Ecto neural progenitor cell (in vitro differentiated cells): ENCODE data around the gene LRRC28.
"Not testable (repeated sequence)": the region's sequence is repeated elsewhere in the genome, so short reads cannot be mapped to it uniquely, and the experiment has no call there.

ENCODE experiments used
- DNase-seq: peaks from one replicate; pipeline ENCODE4 v3.0.0-alpha.2; 2018; ENCODE audit warnings: low spot score

LRRC28 gene

DNA sequence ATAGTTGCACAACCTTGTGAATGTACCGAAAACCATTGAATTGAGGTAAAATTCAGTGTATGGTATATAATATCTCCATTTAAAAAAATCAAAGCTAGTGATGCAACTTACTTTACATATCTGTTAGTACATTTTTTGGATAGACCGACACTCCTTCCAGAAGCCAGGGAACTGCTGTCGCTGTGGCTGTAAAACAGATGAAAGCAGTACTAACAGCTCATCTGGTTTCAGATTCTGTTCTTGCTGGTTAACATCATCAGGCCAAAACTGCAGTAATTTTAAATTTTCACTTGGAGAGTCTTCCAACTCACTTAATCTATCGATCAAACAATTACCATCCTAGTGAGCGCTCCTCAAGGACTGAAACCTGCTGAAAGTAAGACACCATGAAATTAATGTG is 145.1 kb downstream of the LRRC28 start:
- no peak for DNase-seq

DNA sequence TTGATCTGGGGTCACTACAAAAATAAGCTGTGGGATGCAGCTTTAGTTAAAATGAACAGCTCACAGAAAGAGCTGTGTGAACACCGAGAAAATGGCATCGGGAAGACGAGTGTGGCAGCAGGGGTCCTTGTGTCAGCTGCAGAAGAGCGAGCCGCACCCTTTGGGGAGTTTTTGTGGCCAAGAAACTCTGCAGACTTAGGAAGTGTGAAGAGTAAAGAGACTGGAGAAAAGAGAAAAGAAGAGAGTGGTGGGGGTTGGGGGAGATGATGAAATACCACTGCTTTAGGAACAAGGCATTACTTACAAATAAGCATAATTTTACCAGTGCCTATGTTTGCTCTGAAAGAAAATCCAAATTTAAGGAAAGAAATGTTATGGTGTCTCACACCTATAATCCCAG is 147.8 kb downstream of the LRRC28 start:
- DNase-seq: no peak

- no peak for DNase-seq
Observed at GRCh38 chr15:99399618-99400017, 148.3 kb downstream of the LRRC28 start.

DNA sequence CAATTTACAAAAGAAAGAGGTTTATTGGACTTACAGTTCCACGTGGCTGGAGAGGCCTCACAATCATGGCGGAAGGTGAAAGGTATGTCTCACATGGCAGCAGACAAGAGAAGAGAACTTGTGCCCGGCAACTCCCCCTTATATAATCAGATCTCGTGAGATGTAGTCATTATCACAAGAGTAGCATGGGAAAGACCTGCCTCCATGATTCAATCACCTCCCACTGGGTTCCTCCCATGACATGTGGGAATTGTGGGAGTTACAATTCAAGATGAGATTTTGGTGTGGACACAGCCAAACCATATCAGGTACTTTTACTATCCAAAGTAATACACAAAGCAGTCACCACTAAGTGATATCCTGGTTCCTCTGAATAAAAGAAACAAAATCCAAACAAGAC is 149.9 kb downstream of the LRRC28 start:
- DNase-seq: not testable (repeated sequence)

- no peak for DNase-seq
Observed at GRCh38 chr15:99402014-99402729, 150.9 kb downstream of the LRRC28 start.

- no peak for DNase-seq
Observed at GRCh38 chr15:99403597-99403996, 152.3 kb downstream of the LRRC28 start.

- no peak for DNase-seq
Observed at GRCh38 chr15:99404454-99404853, 153.2 kb downstream of the LRRC28 start.

- no peak for DNase-seq
Observed at GRCh38 chr15:99406120-99406519, 154.8 kb downstream of the LRRC28 start.

DNA sequence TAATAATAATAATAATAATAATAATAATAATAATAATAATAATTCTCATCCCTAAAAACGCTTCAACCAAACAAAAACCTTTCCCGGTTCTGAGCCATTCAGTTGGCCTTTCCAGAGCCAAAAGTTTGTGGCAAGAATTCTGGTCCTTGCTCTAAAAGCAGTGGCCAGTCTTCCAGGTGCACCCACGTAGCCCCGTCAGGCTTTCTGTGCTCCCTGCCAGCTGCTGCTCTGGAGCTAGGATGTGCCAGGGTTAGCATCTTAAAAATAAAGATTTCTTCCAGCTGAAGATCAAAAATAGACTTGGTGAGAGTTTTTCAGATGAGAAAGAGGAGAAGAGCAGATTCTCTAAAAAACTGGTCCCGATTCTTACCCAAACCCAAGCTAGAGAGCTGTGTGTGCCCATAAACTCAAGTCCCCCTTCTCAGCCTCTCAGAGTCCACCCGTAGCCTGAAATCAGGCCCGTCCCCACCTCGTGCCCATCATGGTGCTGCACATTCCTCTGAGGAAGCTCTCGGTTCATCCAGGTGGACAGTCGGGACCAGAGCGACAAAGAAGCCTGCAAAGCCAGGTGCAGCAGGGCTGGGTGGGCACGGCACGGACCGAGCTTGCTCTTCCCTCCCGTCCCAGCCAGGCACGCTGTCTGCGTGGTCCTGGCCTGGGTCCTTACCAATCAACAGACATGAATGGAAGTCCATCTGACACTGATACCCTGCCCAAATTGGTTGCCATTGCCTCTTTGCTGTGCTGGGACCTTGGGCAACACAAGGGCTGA is 155.6 kb downstream of the LRRC28 start:
- DNase-seq: no peak

- DNase-seq: no peak
Observed at GRCh38 chr15:99407716-99408115, 156.4 kb downstream of the LRRC28 start.

DNA sequence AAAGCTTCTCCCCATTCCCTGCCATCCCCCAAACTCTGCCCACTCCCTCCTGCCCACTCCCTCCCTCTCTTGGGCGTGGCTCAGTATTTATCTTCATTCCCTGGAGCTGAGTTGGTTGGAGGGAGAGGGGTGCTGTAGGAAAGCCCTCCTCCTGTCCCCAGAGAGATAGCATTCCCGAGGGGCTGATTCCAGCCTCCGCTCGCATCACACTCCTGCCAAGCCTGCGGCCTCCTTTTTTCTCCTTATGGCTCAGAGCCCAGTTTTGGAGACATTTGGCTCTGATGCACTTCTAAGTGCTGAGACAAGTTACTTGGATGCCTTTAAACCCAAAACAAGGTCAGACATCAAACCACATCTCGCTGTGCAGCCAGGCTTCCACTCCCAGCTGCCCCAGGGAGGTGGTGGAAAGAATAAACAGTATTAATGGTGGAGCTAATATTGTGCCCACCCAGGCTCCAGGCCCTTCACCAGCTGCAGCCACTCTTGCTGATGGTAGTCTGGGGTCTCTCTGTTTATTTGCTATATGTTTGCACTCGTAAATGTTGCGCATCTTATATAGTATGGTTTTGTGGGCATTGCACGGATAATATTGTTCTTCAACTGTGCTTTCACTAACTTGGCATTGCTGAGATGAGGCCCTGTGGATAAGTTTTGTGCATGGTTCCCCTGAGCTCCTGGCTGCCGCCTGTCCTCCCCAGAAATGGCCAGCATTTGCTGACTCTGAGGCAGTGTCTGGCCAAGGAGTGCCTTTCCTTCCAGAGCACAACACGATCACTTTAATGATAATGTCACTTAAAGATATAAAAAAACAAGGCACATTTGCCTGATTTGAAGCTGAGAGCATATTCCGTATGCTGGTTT is 157.2 kb downstream of the LRRC28 start:
- no peak for DNase-seq

DNA sequence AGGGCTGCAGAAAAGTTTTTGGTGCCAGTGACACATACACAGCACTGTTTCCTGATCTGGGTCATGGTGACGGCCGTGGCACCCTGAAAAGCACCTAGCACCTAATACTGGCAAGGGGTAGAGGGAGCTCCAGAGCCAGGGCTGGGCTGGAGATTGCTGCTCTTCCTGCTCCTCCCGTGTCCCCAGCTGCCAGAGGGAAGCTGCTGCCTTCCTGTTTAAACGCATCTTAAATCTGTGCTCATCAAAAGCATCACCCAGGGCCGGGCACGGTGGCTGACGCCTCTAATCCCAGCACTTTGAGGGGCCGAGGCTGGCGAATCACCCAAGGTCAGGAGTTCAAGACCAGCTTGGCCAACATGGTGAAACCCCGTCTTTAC is 157.8 kb downstream of the LRRC28 start:
- no peak for DNase-seq

- no peak for DNase-seq
Observed at GRCh38 chr15:99409560-99409959, 158.3 kb downstream of the LRRC28 start.

DNA sequence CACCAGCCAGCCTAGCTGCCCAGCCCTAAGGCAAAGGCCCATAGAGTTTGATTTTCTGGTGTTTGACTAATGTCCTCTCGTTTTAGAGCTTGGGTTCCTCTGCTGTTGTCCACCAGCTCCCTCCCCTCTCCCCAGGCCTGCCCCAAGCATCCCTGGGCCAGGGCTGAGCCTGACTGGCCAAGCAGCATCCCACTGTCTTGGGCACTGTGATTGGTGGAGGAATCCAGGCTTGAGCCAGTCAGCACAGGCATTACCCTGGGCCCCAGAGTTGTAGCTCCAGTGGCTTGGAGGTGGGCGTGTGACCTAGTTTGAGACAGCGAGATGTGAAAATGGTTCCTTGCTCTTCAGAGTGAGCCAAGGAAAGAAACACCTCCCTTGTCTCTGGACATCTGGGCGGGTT is 159.2 kb downstream of the LRRC28 start:
- no peak for DNase-seq

- no peak for DNase-seq
Observed at GRCh38 chr15:99411234-99411633, 160.0 kb downstream of the LRRC28 start.

DNA sequence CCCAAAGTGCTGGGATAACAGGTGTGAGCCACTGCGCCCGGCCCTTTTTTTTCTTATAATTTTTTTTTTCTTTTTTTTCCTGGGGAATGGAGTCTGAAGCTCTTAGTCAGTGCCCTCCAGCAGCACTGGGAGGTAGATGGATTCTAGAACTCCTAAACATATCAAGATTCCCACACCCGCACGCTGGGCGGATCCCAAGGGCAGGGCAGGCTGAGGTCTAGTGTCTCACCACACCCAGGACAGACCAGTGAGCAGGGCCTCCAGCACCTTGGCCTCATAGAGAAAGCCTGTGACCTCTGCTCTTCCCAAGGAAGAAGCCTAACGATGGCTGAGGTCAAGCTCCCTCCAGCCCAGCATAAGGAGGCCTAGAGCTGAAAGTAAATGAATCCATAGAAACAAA is 160.8 kb downstream of the LRRC28 start:
- no peak for DNase-seq

DNA sequence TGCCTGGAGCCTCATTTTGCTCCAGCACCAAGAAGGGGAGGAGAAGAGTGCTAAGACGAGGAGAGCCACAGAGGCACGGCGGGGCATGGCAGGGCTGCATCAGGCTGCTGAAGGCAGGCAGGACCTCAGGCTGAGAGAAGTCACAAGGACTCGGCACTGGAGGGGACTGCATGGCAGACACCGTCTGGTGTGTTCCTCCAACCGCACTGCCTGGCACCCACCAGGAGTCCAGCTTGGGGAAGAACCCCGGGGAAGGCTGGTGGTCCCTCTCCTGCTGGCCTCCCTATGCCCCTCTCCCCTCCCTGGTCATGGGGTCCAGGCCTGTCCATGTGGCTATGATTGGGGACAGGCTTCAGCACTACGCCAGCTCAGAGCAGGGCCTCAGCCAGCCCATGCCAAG is 161.3 kb downstream of the LRRC28 start:
- DNase-seq: no peak

GRCh38 chr15:99413955-99414754 is 162.9 kb downstream of the LRRC28 start:
- no peak for DNase-seq

GRCh38 chr15:99414755-99415731 is 163.8 kb downstream of the LRRC28 start:
- DNase-seq: no peak
